VCaP (cell line): ENCODE data around the gene SDK1.

Source experiments
- H3K27ac ChIP-seq: fragments of 450-650 bp; 2 replicates; pipeline ENCODE4 v1.5.1; 2017
- CTCF ChIP-seq: fragments of 450-650 bp; conservative IDR thresholded peaks from 2 replicates; pipeline ENCODE4 v1.5.1; 2017; ENCODE audit warnings: mild to moderate bottlenecking, moderate library complexity

The SDK1 gene

GRCh38 chr7:4029941-4030340 is 728.9 kb downstream of the SDK1 start:
- no peak overlapping the region for H3K27ac ChIP-seq
- TF ChIP-seq CTCF, result no peak

- H3K27ac ChIP-seq, result no peak overlapping the region
- no peak for TF ChIP-seq CTCF
Measured at GRCh38 chr7:4030346-4030950, 729.4 kb downstream of the SDK1 start.

GRCh38 chr7:4033996-4034395 is 732.9 kb downstream of the SDK1 start:
- H3K27ac ChIP-seq, result no peak overlapping the region
- no peak for TF ChIP-seq CTCF

GRCh38 chr7:4037308-4037707 is 736.3 kb downstream of the SDK1 start:
- H3K27ac ChIP-seq, result no peak overlapping the region
- no peak for TF ChIP-seq CTCF

- no peak for TF ChIP-seq CTCF
- H3K27ac ChIP-seq, result no peak overlapping the region
Measured at GRCh38 chr7:4037877-4038276, 736.8 kb downstream of the SDK1 start.

- H3K27ac ChIP-seq, result no peak overlapping the region
- no peak for TF ChIP-seq CTCF
Measured at GRCh38 chr7:4040109-4040928, 739.3 kb downstream of the SDK1 start.

- TF ChIP-seq CTCF, result no peak
- H3K27ac ChIP-seq, result no peak overlapping the region
Measured at GRCh38 chr7:4042402-4043045, 741.5 kb downstream of the SDK1 start.
